ENCODE results near the gene VIT. TPM values are rescaled to one million over a fixed set of nuclear protein-coding genes. Genes with fewer than 3 reads are reported as not detected.
A peak's percentile ranks its signal among the peaks of the same experiment; 100 is the strongest.

VIT gene
- total and polyA plus RNA-seq, 7 donors, result 1.2 to 8.5 (median 4.5) TPM

DNA sequence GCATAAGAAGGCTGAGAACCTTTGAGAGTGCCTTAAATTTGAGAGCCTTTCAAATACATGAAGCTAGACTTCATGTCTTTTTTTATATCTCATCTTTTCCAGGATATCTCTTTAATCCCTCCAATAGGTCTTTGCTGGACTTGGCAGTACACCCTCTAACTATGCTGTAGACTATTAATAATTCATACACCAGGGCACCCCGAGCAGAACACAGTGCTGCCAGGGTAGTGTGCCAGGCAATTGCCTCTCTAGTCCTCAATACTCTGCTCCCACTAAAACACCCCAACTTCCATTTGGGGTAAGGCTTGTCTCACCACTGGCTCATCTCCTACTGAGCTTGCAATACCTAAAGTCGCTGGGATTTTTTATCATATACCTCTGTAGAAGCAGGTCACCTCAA is 80.8 kb downstream of the VIT start:
- TF ChIP-seq, protein P1, sequence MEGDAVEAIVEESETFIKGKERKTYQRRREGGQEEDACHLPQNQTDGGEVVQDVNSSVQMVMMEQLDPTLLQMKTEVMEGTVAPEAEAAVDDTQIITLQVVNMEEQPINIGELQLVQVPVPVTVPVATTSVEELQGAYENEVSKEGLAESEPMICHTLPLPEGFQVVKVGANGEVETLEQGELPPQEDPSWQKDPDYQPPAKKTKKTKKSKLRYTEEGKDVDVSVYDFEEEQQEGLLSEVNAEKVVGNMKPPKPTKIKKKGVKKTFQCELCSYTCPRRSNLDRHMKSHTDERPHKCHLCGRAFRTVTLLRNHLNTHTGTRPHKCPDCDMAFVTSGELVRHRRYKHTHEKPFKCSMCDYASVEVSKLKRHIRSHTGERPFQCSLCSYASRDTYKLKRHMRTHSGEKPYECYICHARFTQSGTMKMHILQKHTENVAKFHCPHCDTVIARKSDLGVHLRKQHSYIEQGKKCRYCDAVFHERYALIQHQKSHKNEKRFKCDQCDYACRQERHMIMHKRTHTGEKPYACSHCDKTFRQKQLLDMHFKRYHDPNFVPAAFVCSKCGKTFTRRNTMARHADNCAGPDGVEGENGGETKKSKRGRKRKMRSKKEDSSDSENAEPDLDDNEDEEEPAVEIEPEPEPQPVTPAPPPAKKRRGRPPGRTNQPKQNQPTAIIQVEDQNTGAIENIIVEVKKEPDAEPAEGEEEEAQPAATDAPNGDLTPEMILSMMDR (IDR thresholded peaks at IDR 0.05), result no peak
- H3K36me3 ChIP-seq (ENCODE audit: insufficient read depth in 1 of 2, low read depth in 1 of 2), result no peaks in the 10 kb centered on the region
- 45 to 63% (median 59%) methylated on average over 2 of the region's 2 CpGs for WGBS, 3 donors
- H3K9me3 ChIP-seq, result no peaks in the 10 kb centered on the region
- H3K4me3 ChIP-seq, result no peak overlapping the region
- no peaks in the 10 kb centered on the region for H3K27me3 ChIP-seq (ENCODE audit: insufficient read depth in 3 of 3, low read length in 2 of 3)
- DNase-seq, result no peak
- H3K4me1 ChIP-seq, result no peaks in the 10 kb centered on the region
- no peak overlapping the region for H3K27ac ChIP-seq
- ATAC-seq, result no peak
- intact Hi-C loops (cut with DNase I), result no loop called here

DNA sequence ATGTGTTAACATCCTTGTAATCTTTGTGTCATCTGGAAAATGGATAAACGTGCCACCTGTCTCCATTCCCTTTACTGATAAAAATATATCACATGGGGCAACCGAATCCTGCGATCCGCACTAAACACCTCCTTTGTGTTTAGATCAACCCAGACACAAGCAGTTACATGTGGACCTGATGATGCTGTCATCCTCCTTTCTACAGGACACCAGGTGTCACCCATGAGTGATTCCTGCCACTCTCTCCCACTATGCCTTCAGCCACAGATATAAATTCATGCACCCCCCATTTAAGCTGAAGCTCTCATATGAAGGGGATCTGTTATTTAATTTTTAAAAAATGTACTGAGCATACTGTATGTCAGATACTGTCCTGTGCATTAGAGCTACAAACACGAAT is 81.3 kb downstream of the VIT start:
- Histone ChIP-seq H3K27ac (no peak overlapping the region), H3K27me3 (ENCODE audit: insufficient read depth in 3 of 3, low read length in 2 of 3) (no peaks in the 10 kb centered on the region), H3K4me3 (no peak overlapping the region), H3K36me3 (ENCODE audit: insufficient read depth in 1 of 2, low read depth in 1 of 2) (no peaks in the 10 kb centered on the region), H3K4me1 (no peaks in the 10 kb centered on the region), H3K9me3 (no peaks in the 10 kb centered on the region)
- ATAC-seq, result no peak
- intact Hi-C loops (cut with DNase I), result no loop called here
- 72 to 75% (median 72%) methylated on average over 5 of the region's 5 CpGs for WGBS, 3 donors
- DNase-seq, result no peak
- TF ChIP-seq, protein P1 (IDR thresholded peaks at IDR 0.05), result no peak

DNA sequence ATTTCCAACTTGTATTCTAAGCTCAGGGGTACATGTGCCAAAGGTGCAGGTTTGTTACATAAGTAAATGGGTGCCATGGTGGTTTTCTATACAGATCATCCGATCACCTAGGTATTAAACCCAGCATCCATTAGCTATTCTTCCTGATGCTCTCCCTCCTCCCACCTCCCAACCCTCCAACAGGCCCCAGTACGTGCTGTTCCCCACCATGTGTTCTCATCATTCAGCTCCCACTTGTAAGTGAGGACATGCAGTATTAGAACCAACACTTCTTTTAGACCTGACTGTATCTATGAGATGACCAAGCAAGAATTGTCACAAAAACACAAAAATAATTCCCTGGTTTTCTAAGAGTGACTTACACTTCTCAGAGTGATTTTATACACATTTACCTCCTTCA is 83.0 kb downstream of the VIT start:
- Histone ChIP-seq H3K36me3 (ENCODE audit: insufficient read depth in 1 of 2, low read depth in 1 of 2) (no peaks in the 10 kb centered on the region), H3K9me3 (no peaks in the 10 kb centered on the region), H3K27ac (no peak overlapping the region), H3K4me3 (no peak overlapping the region), H3K27me3 (ENCODE audit: insufficient read depth in 3 of 3, low read length in 2 of 3) (no peaks in the 10 kb centered on the region), H3K4me1 (no peaks in the 10 kb centered on the region)
- intact Hi-C loops (cut with DNase I), result no loop called here
- no peak for ATAC-seq
- 80 to 91% (median 86%) methylated on average over 2 of the region's 2 CpGs for WGBS, 3 donors
- TF ChIP-seq, protein P1 (IDR thresholded peaks at IDR 0.05), result no peak
- no peak for DNase-seq

DNA sequence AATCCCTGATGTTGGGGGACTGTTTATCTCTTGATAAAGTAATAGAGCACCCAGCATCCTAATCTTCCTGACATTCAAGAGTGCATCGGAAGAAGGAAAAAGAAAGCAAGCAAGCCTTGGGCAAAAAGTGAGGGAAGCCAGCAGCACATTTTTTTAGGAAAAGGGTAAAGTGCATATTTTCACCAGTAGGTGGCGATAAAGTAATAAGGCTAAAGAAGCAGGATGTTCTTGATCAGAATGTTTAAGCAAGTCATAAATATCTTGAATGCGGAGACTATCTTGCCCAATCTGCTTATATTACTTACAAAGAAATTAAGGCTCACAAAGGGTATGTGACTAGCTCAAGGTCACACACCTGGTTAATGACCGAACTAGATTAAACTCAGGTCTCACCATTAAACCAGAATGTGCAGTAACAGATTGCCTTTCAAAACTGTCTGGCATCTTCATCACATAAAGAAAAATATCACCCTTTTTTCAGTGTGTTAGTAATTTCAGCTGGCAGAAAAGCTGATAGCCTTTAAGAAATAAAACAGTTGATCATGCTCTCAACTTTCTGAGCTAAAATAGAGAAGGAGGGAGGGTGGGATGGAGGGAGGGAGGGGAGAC is 83.8 kb downstream of the VIT start:
- Histone ChIP-seq H3K4me1 (no peaks in the 10 kb centered on the region), H3K27ac (no peak overlapping the region), H3K36me3 (ENCODE audit: insufficient read depth in 1 of 2, low read depth in 1 of 2) (no peaks in the 10 kb centered on the region), H3K27me3 (ENCODE audit: insufficient read depth in 3 of 3, low read length in 2 of 3) (no peaks in the 10 kb centered on the region), H3K4me3 (no peak overlapping the region), H3K9me3 (no peaks in the 10 kb centered on the region)
- TF ChIP-seq, protein P1 (IDR thresholded peaks at IDR 0.05), result peak; percentile 78
- DNase-seq (no peak), ATAC-seq (peak in 1 of 4 donors; percentile 73)
- intact Hi-C loops (cut with DNase I), result loop anchor here (5.0 to 10.0 kb wide), 2 partner anchors 244 to 428 kb away; no protein-coding TSS in a partner anchor
- 1 to 10% (median 8%) methylated on average over 4 of the region's 4 CpGs for WGBS, 3 donors
